Measurements from ENCODE around the gene TSC22D4.
A peak's percentile ranks its signal among the peaks of the same experiment; 100 is the strongest.
"Not testable (repeated sequence)": the region's sequence is repeated elsewhere in the genome, so short reads cannot be mapped to it uniquely, and the experiment has no call there.

TSC22D4 gene

DNA sequence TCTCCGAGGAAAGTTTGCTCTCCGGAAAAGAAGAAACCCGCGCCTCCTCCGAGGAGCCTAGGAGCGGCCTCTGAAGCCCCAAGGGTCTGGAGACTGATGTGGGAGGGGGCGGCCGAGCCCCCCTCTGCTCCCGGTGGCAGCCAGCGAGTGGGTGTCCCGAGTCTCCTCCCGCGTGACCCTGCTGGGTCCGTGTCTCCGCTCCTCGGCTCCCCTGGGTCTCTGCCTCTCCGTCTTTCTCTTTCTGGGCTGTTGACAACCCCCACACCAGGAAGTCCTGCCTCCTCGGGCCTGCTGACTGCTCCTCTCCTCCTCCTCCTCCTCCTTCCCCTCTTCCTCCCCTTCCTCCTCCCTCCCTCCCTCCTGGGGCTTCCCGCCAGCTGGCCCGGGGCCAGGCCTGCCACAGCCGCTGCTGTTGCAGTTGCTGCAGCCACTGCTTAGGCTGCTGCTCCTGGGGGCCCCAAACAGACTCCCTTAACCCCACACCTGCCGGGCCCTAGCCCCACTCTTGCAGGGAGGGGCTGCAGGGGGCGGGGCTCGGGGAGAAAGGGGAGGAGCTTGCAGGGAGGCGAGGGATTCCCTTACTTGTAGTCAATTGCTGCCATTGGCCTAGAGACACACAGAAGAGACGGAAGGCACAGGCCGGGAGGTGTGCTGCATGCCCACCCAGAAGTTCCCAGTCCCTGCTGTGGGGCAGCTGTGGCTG lies at the start of gene TSC22D4:
TSC22D4 (minus strand) TSS at position 257 of the 703 bp plus-strand sequence. CDS start 1,176 bp downstream, outside the sequence.
- H3K4me3 ChIP-seq (ENCODE audit: low read length): peak within 1 kb of the TSS; percentile 94
- TF ChIP-seq, protein P1, sequence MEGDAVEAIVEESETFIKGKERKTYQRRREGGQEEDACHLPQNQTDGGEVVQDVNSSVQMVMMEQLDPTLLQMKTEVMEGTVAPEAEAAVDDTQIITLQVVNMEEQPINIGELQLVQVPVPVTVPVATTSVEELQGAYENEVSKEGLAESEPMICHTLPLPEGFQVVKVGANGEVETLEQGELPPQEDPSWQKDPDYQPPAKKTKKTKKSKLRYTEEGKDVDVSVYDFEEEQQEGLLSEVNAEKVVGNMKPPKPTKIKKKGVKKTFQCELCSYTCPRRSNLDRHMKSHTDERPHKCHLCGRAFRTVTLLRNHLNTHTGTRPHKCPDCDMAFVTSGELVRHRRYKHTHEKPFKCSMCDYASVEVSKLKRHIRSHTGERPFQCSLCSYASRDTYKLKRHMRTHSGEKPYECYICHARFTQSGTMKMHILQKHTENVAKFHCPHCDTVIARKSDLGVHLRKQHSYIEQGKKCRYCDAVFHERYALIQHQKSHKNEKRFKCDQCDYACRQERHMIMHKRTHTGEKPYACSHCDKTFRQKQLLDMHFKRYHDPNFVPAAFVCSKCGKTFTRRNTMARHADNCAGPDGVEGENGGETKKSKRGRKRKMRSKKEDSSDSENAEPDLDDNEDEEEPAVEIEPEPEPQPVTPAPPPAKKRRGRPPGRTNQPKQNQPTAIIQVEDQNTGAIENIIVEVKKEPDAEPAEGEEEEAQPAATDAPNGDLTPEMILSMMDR (conservative IDR thresholded peaks at IDR 0.05; ENCODE audit: low read length): no peak

DNA sequence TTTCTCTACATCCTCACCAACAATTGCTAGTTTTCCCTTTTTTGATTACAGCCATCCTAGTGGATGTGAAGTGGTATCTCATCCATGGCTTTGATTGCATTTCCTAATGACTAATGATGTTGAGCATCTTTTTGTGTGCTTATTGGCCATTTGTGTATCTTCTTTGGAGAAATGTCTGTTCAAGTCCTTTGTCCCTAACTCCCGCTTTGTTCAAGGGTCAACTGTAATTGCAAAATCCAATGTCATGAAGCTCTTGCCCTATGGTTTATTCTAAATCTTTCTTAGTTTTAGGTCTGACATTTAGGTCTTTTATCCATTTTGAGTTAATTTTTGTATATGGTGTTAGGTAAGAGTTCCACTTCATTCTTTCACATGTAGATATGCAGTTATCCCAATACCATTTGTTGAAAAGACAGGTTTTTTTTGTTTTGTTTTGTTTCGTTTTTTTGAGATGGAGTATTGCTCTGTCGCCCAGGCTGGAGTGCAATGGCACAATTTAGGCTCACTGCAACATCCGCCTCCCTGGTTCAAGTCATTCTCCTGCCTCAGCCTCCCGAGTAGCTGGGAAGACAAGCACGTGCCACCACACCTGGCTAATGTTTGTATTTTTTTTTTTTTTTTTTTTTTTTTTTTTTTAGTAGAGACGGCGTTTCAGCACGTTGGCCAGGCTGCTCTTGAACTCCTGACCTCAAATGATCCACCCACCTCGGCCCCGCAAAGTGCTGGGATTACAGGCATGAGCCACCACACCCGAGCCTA lies 49.3 kb upstream of the TSC22D4 start:
- not testable (repeated sequence) for H3K4me3 ChIP-seq (ENCODE audit: low read length); DNase-seq (ENCODE audit: low read depth)

More for the DNA sequence above, at the start of gene TSC22D4:
- DNase-seq (ENCODE audit: low read depth): peak; percentile 96

DNA sequence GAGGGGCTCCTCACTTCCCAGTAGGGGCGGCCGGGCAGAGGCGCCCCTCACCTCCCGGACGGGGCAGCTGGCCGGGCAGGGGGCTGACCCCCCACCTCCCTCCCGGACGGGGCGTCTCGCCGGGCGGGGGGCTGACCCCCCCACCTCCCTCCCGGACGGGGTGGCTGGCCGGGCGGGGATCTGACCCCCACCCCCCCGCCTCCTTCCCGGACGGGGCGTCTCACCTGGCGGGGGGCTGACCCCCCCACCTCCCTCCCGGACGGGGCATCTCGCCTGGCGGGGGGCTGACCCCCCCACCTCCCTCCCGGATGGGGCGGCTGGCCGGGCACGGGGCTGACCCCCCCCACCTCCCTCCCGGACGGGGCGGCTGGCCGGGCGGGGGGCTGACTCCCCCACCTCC lies 44.2 kb upstream of the TSC22D4 start:
- not testable (repeated sequence) for H3K4me3 ChIP-seq (ENCODE audit: low read length); DNase-seq (ENCODE audit: low read depth)

DNA sequence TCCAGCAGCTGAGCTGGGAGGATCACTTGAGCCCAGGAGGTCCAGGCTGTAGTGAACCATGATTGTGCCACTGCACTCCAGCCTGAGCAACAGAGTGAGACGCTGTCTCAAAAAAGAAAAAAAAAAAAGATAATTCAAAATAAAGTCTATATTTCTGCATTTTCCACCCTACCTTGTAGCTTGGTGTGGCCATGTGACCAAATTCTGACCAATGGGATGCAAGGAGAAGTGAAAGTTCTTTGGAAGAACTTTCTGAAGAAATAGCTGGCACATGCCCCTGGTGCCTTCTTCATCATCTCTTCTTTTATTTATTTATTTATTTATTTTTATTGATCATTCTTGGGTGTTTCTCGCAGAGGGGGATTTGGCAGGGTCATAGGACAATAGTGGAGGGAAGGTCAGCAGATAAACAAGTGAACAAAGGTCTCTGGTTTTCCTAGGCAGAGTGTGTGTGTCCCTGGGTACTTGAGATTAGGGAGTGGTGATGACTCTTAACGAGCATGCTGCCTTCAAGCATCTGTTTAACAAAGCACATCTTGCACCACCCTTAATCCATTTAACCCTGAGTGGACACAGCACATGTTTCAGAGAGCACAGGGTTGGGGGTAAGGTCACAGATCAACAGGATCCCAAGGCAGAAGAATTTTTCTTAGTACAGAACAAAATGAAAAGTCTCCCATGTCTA lies 43.0 kb upstream of the TSC22D4 start:
- DNase-seq (ENCODE audit: low read depth); H3K4me3 ChIP-seq (ENCODE audit: low read length): not testable (repeated sequence)

DNA sequence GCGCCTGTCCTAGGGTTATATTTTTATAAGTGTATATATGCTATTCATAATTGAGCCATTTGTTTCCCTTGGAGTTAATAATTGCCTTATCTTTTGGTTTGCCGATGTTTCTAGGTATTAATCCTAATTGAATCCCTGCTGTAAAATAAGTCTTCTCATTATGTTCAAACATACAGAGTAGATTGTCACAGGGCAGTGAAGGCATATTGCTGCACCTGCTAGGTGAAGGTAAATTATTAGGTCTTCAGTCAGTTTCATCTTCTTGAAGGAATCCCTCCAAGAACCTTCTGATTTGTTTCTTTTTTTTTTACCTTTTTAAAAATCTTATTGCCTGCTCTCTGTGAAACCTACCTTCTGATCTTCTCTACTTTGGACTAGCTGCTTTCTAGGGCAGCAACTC lies 42.1 kb upstream of the TSC22D4 start:
- DNase-seq (ENCODE audit: low read depth): no peak

DNA sequence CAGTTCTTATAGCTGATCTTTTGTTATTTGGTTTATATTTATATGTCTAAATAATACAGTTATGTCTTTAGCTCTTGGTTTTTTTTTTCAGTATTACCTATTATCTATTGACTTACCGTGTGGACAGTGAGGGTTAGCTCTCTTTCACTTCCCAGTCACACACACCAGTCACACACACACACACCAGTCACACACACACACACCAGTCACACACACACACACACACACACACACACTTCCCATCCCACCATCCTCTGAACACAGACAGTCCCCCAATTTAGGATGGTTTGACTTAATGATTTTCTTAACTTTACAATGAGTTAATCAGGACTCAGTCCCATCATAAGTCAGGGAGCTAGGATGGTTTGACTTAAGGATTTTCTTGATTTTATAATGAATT lies 41.1 kb upstream of the TSC22D4 start:
- TF ChIP-seq, protein P1 (conservative IDR thresholded peaks at IDR 0.05; ENCODE audit: low read length): no peak
- H3K4me3 ChIP-seq (ENCODE audit: low read length): no peak overlapping the region
- no peak for DNase-seq (ENCODE audit: low read depth)

More for the DNA sequence above, 42.1 kb upstream of the TSC22D4 start:
- TF ChIP-seq, protein P1 (conservative IDR thresholded peaks at IDR 0.05; ENCODE audit: low read length): no peak
- H3K4me3 ChIP-seq (ENCODE audit: low read length): no peak overlapping the region

DNA sequence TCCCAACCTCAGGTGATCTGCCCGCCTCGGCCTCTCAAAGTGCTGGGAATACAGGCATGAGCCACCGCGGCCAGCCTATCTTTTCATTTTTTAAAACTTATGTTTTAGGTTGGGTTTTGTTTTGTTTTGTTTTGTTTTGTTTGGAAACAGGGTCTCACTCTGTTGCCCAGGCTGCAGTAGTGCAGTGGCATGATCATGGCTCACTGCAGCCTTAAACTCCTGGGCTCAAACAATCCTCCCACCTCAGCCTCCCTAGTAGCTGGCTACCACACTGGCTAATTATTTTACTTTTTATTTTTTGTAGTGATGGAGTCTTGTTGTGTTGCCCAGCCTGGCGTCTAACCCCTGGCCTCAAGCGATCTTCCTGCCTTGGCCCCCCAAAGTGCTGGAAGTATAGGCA lies 40.6 kb upstream of the TSC22D4 start:
- DNase-seq (ENCODE audit: low read depth): no peak
- no peak overlapping the region for H3K4me3 ChIP-seq (ENCODE audit: low read length)
- TF ChIP-seq, protein P1 (conservative IDR thresholded peaks at IDR 0.05; ENCODE audit: low read length): no peak

DNA sequence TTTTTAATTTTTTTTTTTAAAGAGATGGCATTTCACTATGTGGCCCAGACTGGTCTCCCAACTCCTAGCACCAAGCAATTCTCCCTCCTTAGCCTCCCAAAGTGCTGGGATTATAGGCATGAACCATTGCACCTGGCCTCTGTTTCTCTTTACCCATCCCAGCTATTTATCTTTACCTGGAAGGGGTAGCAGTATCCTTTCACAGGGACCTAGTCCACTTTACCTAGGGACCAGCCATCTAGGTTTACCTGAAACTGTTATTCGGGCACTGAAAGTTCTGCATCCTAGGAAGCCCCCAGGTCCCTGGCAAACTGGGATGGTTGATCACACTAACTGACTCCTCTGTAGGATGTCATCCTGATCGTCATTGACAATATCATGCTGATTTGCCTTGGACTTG lies 38.3 kb upstream of the TSC22D4 start:
- TF ChIP-seq, protein P1 (conservative IDR thresholded peaks at IDR 0.05; ENCODE audit: low read length): no peak
- H3K4me3 ChIP-seq (ENCODE audit: low read length): no peak overlapping the region
- no peak for DNase-seq (ENCODE audit: low read depth)
